ENCODE measurements around the gene SERTAD2.

DNA sequence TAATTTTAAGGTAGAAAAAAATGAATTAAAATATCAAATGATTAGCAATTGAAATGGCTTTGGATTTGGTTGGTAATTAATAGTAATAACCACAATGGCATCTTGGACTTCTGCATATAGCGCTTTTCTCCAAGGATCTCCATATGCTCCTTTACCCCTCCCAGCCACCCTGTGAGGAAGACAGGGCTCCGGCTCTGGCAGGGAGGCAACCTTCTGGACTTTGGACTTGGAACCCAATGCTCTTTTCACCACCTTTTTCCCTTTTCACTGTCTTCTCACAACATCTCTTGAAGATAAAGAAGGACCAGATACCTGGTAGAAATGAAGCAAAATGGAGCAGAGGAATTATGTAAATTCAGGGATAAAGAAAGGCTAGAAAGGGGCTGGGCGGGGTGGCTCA is 23.8 kb upstream of the SERTAD2 start:
- TF ChIP-seq, protein P1, sequence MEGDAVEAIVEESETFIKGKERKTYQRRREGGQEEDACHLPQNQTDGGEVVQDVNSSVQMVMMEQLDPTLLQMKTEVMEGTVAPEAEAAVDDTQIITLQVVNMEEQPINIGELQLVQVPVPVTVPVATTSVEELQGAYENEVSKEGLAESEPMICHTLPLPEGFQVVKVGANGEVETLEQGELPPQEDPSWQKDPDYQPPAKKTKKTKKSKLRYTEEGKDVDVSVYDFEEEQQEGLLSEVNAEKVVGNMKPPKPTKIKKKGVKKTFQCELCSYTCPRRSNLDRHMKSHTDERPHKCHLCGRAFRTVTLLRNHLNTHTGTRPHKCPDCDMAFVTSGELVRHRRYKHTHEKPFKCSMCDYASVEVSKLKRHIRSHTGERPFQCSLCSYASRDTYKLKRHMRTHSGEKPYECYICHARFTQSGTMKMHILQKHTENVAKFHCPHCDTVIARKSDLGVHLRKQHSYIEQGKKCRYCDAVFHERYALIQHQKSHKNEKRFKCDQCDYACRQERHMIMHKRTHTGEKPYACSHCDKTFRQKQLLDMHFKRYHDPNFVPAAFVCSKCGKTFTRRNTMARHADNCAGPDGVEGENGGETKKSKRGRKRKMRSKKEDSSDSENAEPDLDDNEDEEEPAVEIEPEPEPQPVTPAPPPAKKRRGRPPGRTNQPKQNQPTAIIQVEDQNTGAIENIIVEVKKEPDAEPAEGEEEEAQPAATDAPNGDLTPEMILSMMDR (IDR thresholded peaks at IDR 0.05) = no peak
- no peak for TF ChIP-seq POLR2A (IDR thresholded peaks at IDR 0.05)
